Ectodermal cell (in vitro differentiated cells): ENCODE measurements around the gene MYO7A.
"Not testable (repeated sequence)": the region's sequence is repeated elsewhere in the genome, so short reads cannot be mapped to it uniquely, and the experiment has no call there.

Experiments
- H3K27ac ChIP-seq: 2 replicates; pipeline ENCODE4 v1.7.0; 2013; ENCODE audit warnings: mild to moderate bottlenecking, low read depth, low read length; ENCODE audit not compliant: insufficient read depth, poor library complexity, severe bottlenecking
- H3K27me3 ChIP-seq: 2 replicates; pipeline ENCODE4 v1.7.0; 2013; ENCODE audit warnings: mild to moderate bottlenecking, low read length; ENCODE audit not compliant: insufficient read depth, control insufficient read depth, poor library complexity, severe bottlenecking
- H3K36me3 ChIP-seq: one replicate; pipeline ENCODE4 v1.7.0; 2013; ENCODE audit warnings: low read length; ENCODE audit not compliant: control insufficient read depth, insufficient read depth
- H3K4me1 ChIP-seq: one replicate; pipeline ENCODE4 v1.7.0; 2013; ENCODE audit warnings: low read length; ENCODE audit not compliant: control insufficient read depth, insufficient read depth
- H3K4me3 ChIP-seq: 2 replicates; pipeline ENCODE4 v1.7.0; 2013; ENCODE audit warnings: low read depth, low read length, control low read depth; ENCODE audit not compliant: insufficient read depth
- H3K9me3 ChIP-seq: 2 replicates; pipeline ENCODE4 v1.7.0; 2013; ENCODE audit warnings: mild to moderate bottlenecking, low read length, moderate library complexity; ENCODE audit not compliant: control insufficient read depth
- WGBS, 2 experiments: methylation state at CpG; one replicate each; pipeline ENCODE4 v1.1.7; 2013; ENCODE audit warnings: missing lambda C conversion rate in 2 of 2; 5-methylcytosine and 5-hydroxymethylcytosine counted together

The MYO7A gene

DNA sequence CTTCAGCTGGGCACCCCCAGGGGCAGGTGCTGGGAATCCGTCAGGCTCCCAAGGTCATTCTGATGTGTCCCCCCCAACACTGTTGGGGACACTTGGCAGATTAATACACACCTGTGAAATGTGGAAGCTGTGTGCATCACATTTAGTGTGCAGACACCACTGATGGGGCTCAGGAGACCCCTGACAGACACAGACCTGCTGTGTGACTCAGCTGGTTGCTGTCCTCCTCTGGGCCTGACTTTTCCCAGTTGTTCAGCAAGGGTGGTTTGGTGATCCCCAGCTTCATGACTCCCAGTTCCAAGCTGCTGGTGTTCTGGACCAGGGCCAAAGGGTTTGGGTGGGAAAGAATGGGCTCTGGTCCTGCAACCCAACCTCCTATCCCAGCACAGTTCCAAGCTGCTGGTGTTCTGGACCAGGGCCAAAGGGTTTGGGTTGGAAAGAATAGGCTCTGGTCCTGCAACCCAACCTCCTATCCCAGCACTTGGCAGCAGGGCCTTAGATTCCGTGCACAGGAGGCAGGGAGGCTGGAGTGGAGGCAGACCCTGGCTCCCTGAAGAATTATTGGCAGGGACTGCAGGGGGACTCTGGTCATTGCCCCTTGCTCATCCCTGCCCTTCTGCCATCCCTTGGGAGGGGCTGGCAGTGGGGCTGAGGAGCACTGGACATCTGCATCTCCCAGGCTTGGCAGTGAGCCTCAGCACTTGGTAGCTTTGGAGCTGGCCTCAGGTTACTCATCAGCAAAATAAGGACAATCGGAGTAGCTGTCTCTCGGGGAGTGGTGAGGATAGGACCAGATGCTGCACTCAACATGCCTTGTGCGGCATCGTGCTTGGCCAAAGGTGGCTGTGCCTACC lies 33.8 kb upstream of the MYO7A start:
- 96 to 97% methylated on average over 6 of the region's 6 CpGs for WGBS, 2 experiments
- Histone ChIP-seq H3K27ac (no peak overlapping the region), H3K36me3 (no peaks in the 10 kb centered on the region), H3K27me3 (no peaks in the 10 kb centered on the region), H3K4me1 (peaks cover 3% of the 10 kb centered on the region), H3K4me3 (no peak overlapping the region), H3K9me3 (no peaks in the 10 kb centered on the region)

- 92 to 93% methylated on average over 7 of the region's 7 CpGs for WGBS, 2 experiments
- Histone ChIP-seq H3K27me3 (no peaks in the 10 kb centered on the region), H3K9me3 (no peaks in the 10 kb centered on the region), H3K4me3 (no peak overlapping the region), H3K27ac (no peak overlapping the region), H3K36me3 (no peaks in the 10 kb centered on the region), H3K4me1 (peaks cover 3% of the 10 kb centered on the region)
These were observed 33.1 kb upstream of the MYO7A start for GRCh38 chr11:77094841-77095365.

DNA sequence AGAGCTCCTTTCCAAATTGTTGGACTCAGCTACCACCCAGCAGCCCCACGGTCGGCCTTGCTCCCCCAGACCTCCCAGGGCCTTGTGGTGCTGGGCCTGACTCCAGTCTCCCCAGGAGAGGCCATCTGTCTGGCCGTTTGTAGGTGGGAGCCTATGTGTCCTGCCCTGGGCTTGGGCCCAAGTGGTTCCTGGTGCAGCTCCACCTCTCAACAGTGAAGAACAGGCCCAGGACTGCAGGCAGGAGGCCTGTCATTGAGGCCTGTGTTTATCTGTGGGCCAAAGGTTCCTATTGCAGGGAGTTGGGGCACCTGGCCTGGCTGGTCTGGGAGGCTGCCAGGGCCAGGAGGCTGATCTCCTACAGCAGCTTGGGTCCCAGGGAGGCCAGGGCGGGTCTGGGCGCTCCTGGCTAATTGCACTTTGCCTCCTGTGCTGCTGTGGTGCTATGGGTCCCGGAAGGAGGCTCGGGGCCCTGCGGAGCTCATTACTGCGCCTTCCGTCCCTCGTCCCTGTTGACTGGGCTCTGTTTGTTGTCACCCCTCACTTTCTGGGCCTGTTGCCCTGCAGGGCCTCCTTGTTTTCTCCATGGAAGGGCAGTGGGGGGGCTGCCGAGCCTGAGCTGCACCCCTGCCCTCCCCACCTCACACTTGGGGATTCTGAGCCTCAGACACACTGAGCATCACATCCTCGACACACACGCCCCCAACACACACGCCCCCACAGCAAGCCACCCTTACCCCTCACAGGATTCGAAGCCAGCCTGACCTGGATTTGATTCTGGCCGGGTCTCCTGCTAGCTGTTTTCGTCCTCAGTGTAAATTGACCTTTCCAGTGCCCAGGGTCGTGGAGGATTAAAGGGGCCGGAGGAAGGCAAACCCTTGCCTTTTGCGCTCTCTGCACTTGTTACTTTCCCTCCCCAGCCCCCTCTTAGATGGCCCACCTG lies 32.2 kb upstream of the MYO7A start:
- H3K9me3 ChIP-seq = no peaks in the 10 kb centered on the region
- H3K36me3 ChIP-seq = no peaks in the 10 kb centered on the region
- H3K4me1 ChIP-seq = peaks cover 3% of the 10 kb centered on the region
- H3K4me3 ChIP-seq = no peak overlapping the region
- H3K27ac ChIP-seq = no peak overlapping the region
- no peaks in the 10 kb centered on the region for H3K27me3 ChIP-seq
- 78 to 82% methylated on average over 21 of the region's 21 CpGs for WGBS, 2 experiments

- no peak overlapping the region for H3K4me3 ChIP-seq
- no peaks in the 10 kb centered on the region for H3K27me3 ChIP-seq
- H3K27ac ChIP-seq = no peak overlapping the region
- no peaks in the 10 kb centered on the region for H3K9me3 ChIP-seq
- WGBS, 2 experiments = 84 to 90% methylated on average over 8 of the region's 8 CpGs
- no peaks in the 10 kb centered on the region for H3K36me3 ChIP-seq
- peaks cover 3% of the 10 kb centered on the region for H3K4me1 ChIP-seq
These were observed 31.4 kb upstream of the MYO7A start for GRCh38 chr11:77096591-77097019.

DNA sequence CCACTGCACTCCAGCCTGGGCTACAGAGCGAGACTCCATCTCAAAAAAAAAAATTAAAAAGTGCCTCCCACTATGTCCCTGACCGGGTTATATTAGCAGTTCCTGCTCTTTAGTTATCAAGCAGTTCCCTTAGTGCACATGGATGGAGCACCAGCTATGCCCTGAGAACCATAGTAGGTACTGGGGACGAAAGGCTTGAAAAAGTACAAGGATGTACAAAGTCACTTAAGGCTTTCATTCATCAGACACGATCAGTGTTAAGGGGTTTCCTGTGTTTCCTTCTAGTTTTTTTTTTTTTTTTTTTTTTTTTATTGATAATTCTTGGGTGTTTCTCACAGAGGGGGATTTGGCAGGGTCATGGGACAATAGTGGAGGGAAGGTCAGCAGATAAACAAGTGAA lies 30.9 kb upstream of the MYO7A start:
- WGBS, 2 experiments = 92% methylated on average over 3 to 4 of the region's 4 CpGs
- not testable (repeated sequence) for H3K4me1 ChIP-seq, H3K4me3 ChIP-seq, H3K36me3 ChIP-seq, H3K9me3 ChIP-seq, H3K27me3 ChIP-seq, H3K27ac ChIP-seq

GRCh38 chr11:77100166-77101042 lies 27.6 kb upstream of the MYO7A start:
- no peaks in the 10 kb centered on the region for H3K9me3 ChIP-seq

DNA sequence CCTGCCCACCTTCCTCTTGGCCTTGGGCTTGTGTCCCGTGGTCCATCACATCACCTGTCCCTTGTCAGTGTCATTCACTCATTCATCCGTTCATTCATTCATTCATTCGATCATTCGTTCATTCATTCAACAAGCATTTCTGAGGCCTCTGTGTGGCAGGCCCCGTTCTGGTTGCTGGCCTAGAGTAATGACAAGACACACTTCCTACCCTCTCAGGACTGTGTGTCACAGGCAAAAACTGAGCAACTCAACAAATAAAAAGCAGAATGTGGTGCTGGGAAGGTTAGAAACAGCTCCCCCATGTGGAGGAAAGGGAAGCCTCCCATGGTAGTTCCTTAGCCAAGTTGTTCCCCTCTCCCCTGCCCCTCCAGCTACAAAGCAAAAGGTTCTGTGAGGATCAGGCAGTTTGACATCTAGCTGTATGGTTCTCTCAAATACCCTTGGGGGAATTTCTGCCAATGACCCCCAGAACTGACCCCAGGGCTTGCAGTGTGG lies 27.0 kb upstream of the MYO7A start:
- Histone ChIP-seq H3K36me3 (no peaks in the 10 kb centered on the region), H3K9me3 (no peaks in the 10 kb centered on the region), H3K27ac (no peak overlapping the region), H3K4me3 (no peak overlapping the region), H3K27me3 (no peaks in the 10 kb centered on the region), H3K4me1 (no peaks in the 10 kb centered on the region)
- 92 to 97% methylated on average over 5 of the region's 5 CpGs for WGBS, 2 experiments

More at GRCh38 chr11:77100166-77101042, 27.6 kb upstream of the MYO7A start:
- H3K36me3 ChIP-seq = no peaks in the 10 kb centered on the region
- H3K27ac ChIP-seq = no peak overlapping the region
- no peaks in the 10 kb centered on the region for H3K27me3 ChIP-seq
- peaks cover 3% of the 10 kb centered on the region for H3K4me1 ChIP-seq
- 92 to 93% methylated on average over 14 of the region's 14 CpGs for WGBS, 2 experiments
- H3K4me3 ChIP-seq = no peak overlapping the region

DNA sequence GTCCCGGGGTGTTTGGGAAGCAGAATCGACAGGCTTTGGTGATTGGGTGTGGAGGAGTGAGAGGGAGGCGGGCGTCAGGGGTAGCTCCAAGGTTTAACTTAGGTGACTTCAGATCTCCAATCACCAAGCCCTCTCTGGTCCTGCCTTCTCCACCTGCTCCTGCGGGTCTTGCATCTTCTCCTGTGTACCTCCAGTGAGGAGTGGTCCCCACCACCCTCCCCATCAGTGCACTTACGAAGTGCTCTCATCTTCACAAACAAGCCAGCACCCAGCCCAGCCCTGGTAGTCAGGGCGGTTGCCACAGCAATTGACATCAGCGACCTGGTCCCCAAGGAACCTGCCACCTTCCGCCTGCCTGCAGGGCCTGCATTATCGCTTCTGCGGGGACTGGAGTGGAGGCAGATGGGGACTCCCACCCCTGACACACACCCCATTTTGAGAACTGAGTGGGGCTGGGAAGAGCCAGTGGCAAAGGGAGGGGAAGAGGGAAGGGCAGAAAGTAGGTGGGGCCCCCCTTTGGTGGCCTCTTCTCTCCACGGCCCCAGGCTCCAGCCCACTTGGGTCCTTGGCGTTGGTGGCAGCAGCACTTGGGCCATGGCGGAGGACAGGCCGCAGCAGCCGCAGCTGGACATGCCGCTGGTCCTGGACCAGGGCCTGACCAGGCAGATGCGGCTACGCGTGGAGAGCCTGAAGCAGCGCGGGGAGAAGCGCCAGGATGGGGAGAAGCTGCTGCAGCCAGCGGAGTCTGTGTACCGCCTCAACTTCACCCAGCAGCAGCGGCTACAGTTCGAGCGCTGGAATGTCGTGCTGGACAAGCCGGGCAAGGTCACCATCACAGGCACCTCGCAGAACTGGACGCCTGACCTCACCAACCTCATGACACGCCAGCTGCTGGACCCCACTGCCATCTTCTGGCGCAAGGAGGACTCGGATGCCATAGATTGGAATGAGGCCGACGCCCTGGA lies 25.5 kb upstream of the MYO7A start, which contains the start of gene OMP:
Gene OMP (plus strand): TSS at position 595 of the 965 bp plus-strand sequence. CDS start 0 bp downstream, at position 595.
- Histone ChIP-seq H3K4me3 (no peak within 1 kb of the TSS), H3K4me1 (no peaks in the 10 kb centered on the region), H3K9me3 (no peaks in the 10 kb centered on the region), H3K27me3 (no peaks in the 10 kb centered on the region), H3K36me3 (no peaks in the 10 kb centered on the region), H3K27ac (no peak within 1 kb of the TSS)
- WGBS, 2 experiments = 95% methylated on average over 37 of the region's 37 CpGs
